ENCODE data around the gene KRT74.
"Not testable (repeated sequence)": the region's sequence is repeated elsewhere in the genome, so short reads cannot be mapped to it uniquely, and the experiment has no call there.

The KRT74 gene

GRCh38 chr12:52601671-52602070 lies 28.0 kb upstream of the KRT74 start:
- DNase-seq, result no peak

- DNase-seq, result no peak
Observed at GRCh38 chr12:52600941-52601481, 27.4 kb upstream of the KRT74 start, which contains the start of gene KRT72. KRT72 (minus strand) TSS chr12:52601463; CDS start chr12:52601452, 11 bp downstream.

- DNase-seq, result no peak
Observed at GRCh38 chr12:52600475-52600874, 26.8 kb upstream of the KRT74 start.

- no peak for DNase-seq
Observed at GRCh38 chr12:52600071-52600470, 26.4 kb upstream of the KRT74 start.

- DNase-seq, result no peak
Observed at GRCh38 chr12:52598966-52599365, 25.3 kb upstream of the KRT74 start.

- not testable (repeated sequence) for DNase-seq
Observed at GRCh38 chr12:52594237-52594636, 20.6 kb upstream of the KRT74 start.

- no peak for DNase-seq
Observed at GRCh38 chr12:52591521-52591920, 17.9 kb upstream of the KRT74 start.

- no peak for DNase-seq
Observed at GRCh38 chr12:52590021-52590420, 16.4 kb upstream of the KRT74 start.

- no peak for DNase-seq
Observed at GRCh38 chr12:52587563-52587962, 13.9 kb upstream of the KRT74 start.

- no peak for DNase-seq
Observed at GRCh38 chr12:52585946-52586345, 12.3 kb upstream of the KRT74 start.

- no peak for DNase-seq
Observed at GRCh38 chr12:52585066-52585465, 11.4 kb upstream of the KRT74 start.

- DNase-seq, result no peak
Observed at GRCh38 chr12:52584156-52584682, 10.6 kb upstream of the KRT74 start.

- DNase-seq, result peak; percentile 82
Observed at GRCh38 chr12:52582971-52583456, 9.4 kb upstream of the KRT74 start.

- DNase-seq, result no peak
Observed at GRCh38 chr12:52582486-52582885, 8.8 kb upstream of the KRT74 start.

- peak; percentile 39 for DNase-seq
Observed at GRCh38 chr12:52581481-52581880, 7.8 kb upstream of the KRT74 start.

- DNase-seq, result no peak
Observed at GRCh38 chr12:52581066-52581465, 7.4 kb upstream of the KRT74 start.

GRCh38 chr12:52580496-52580895 lies 6.9 kb upstream of the KRT74 start:
- DNase-seq, result peak; percentile 84

GRCh38 chr12:52579468-52580465 lies 6.1 kb upstream of the KRT74 start:
- no peak for DNase-seq

- no peak for DNase-seq
Observed at GRCh38 chr12:52578469-52578868, 4.8 kb upstream of the KRT74 start.

GRCh38 chr12:52577316-52577715 lies 3.7 kb upstream of the KRT74 start:
- DNase-seq, result no peak

GRCh38 chr12:52575948-52576347 lies 2.3 kb upstream of the KRT74 start:
- DNase-seq, result no peak

GRCh38 chr12:52575256-52575655 lies 1.6 kb upstream of the KRT74 start:
- DNase-seq, result no peak

- no peak for DNase-seq
Observed at GRCh38 chr12:52573306-52573705, 337 bp downstream of the KRT74 start.

- no peak for DNase-seq
Observed at GRCh38 chr12:52570511-52570910, 3.1 kb downstream of the KRT74 start.
